Right lung (tissue), 5 donors: Measurements from ENCODE around the gene STOML1. TPM values are rescaled to one million over a fixed set of nuclear protein-coding genes. Genes with fewer than 3 reads are reported as not detected.

Source experiments
- DNase-seq, 2 donors: peaks; one replicate each; pipeline ENCODE4 v3.0.0-alpha.2; 2013
- polyA plus RNA-seq, 5 donors: library from polyadenylated mRNA; unstranded; fragments of 120-200 nt; gene quantifications; one replicate each; pipeline versions ENCODE4 v1.2.1 to v1.2.3, GENCODE V29; 2013; ENCODE audit warnings: inconsistent platforms in 1 of 5, low replicate concordance in 1 of 5; ENCODE audit not compliant: insufficient read length in 5 of 5, insufficient read depth in 1 of 5

The STOML1 gene
- polyA plus RNA-seq, 5 donors: 9.4 to 17.8 (median 12.5) TPM

GRCh38 chr15:73932381-73933191, 59.5 kb downstream of the STOML1 start:
- DNase-seq: no peak

- no peak for DNase-seq
These were observed 60.7 kb downstream of the STOML1 start for GRCh38 chr15:73931441-73931840.

DNA sequence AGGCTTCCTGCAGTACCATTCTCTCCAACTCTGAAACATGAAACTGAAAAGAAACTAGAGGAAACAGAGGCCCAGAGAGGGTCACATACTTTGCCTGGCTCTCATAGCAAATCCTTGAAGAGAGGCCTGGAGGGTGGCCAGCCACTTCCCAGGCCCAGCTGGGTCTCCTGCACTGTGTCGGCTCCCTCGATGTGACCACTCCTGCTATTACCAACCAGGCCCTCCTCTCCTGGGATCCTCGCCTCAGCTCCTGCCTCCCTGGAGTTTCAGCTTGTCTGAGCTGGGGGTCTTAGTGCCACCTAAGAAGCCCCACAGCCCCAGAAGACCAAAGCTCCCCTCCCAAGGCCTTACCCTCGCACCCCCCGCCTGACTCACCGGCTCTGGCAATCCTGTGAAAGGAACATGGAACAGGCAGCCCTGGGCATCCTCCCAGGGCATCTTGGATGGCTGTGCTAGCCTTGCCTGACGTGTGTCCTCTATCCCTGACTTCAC, 61.3 kb downstream of the STOML1 start:
- DNase-seq: no peak

- DNase-seq: no peak
These were observed 61.7 kb downstream of the STOML1 start for GRCh38 chr15:73930371-73930770.

- DNase-seq: no peak
These were observed 63.0 kb downstream of the STOML1 start for GRCh38 chr15:73928971-73929627.

Other genes starting within 250 kb of the STOML1 start
- gene INSYN1, start 238.9 kb downstream of the STOML1 start, polyA plus RNA-seq: 10 to 100 TPM; 15.8 to 54.9 (median 22.5) TPM
- gene TBC1D21, start 118.7 kb downstream of the STOML1 start, polyA plus RNA-seq: not detected
- 100 to 1,000 TPM; 123 to 201 (median 139) TPM for gene LOXL1, start 65.8 kb downstream of the STOML1 start, polyA plus RNA-seq
- 10 to 100 TPM; 30.7 to 54.1 (median 43.0) TPM for gene PML, start 2.4 kb upstream of the STOML1 start, polyA plus RNA-seq
- under 1 TPM in 3 of 5 donors, not detected in 2; 0.08 to 0.86 (median 0.15) TPM for gene GOLGA6A, start 90.3 kb upstream of the STOML1 start, polyA plus RNA-seq
- 1 to 10 TPM; 4.0 to 8.8 (median 6.4) TPM for gene ISLR2, start 138.3 kb upstream of the STOML1 start, polyA plus RNA-seq
- gene ISLR, start 181.4 kb upstream of the STOML1 start, polyA plus RNA-seq: 10 to 100 TPM; 45.1 to 65.2 (median 54.5) TPM
- gene STRA6, start 210.5 kb upstream of the STOML1 start, polyA plus RNA-seq: 1 to 10 TPM; 4.7 to 9.0 (median 6.9) TPM
- 1 to 10 TPM in 4 of 5 donors, under 1 TPM in 1; 0.57 to 2.6 (median 1.8) TPM for gene CCDC33, start 244.0 kb upstream of the STOML1 start, polyA plus RNA-seq